HG02759 (cell line): ENCODE data around the gene OR7G2.

Source experiments
- ATAC-seq: cut with Tn5 transposase; IDR thresholded peaks from one replicate; pipeline ENCODE4 v1.9.1; 2021; ENCODE audit warnings: mild to moderate bottlenecking, moderate library complexity; ENCODE audit not compliant: unreplicated experiment

The OR7G2 gene

GRCh38 chr19:9107375-9107774 is at the start of gene OR7G2:
Gene OR7G2 (minus strand): TSS chr19:9107475. CDS start chr19:9103243, 4,232 bp downstream.
- no peak for ATAC-seq

GRCh38 chr19:9156304-9156703 is 49.0 kb upstream of the OR7G2 start:
- ATAC-seq, result no peak

- ATAC-seq, result no peak
Observed at GRCh38 chr19:9155591-9155990, 48.3 kb upstream of the OR7G2 start.

- ATAC-seq, result no peak
Observed at GRCh38 chr19:9151367-9151766, 44.1 kb upstream of the OR7G2 start.

- no peak for ATAC-seq
Observed at GRCh38 chr19:9150650-9151049, 43.4 kb upstream of the OR7G2 start.

GRCh38 chr19:9149997-9150396 is 42.7 kb upstream of the OR7G2 start:
- no peak for ATAC-seq

- no peak for ATAC-seq
Observed at GRCh38 chr19:9148697-9149096, 41.4 kb upstream of the OR7G2 start.

GRCh38 chr19:9146882-9147281 is 39.6 kb upstream of the OR7G2 start:
- ATAC-seq, result no peak

GRCh38 chr19:9144920-9145319 is 37.6 kb upstream of the OR7G2 start:
- ATAC-seq, result no peak

GRCh38 chr19:9140159-9140874 is 33.0 kb upstream of the OR7G2 start, which contains the start of gene ZNF317:
Gene ZNF317 (plus strand): TSS chr19:9140397. CDS start chr19:9156017, 15,620 bp downstream.
- peak; percentile 94 for ATAC-seq

- ATAC-seq, result peak; percentile 24
Observed at GRCh38 chr19:9139609-9140158, 32.4 kb upstream of the OR7G2 start.

- no peak for ATAC-seq
Observed at GRCh38 chr19:9132422-9132821, 25.1 kb upstream of the OR7G2 start.

GRCh38 chr19:9130965-9131364 is 23.7 kb upstream of the OR7G2 start:
- ATAC-seq, result no peak

- ATAC-seq, result no peak
Observed at GRCh38 chr19:9128171-9128570, 20.9 kb upstream of the OR7G2 start.

GRCh38 chr19:9126900-9127405 is 19.7 kb upstream of the OR7G2 start, which contains the start of gene OR7G3:
Gene OR7G3 (minus strand): TSS chr19:9126950. CDS start chr19:9126950, 0 bp downstream.
- ATAC-seq, result no peak

GRCh38 chr19:9116547-9116946 is 9.3 kb upstream of the OR7G2 start:
- no peak for ATAC-seq

- no peak for ATAC-seq
Observed at GRCh38 chr19:9115307-9115813, 8.1 kb upstream of the OR7G2 start, which contains the start of gene OR7G1. Gene OR7G1 (minus strand): TSS chr19:9115763. CDS start chr19:9115763, 0 bp downstream.

GRCh38 chr19:9109959-9110358 is 2.7 kb upstream of the OR7G2 start:
- ATAC-seq, result no peak

GRCh38 chr19:9086761-9087160 is 20.5 kb downstream of the OR7G2 start, which contains the start of gene OR1M1:
Gene OR1M1 (plus strand): TSS chr19:9087061. CDS start chr19:9093245, 6,184 bp downstream.
- no peak for ATAC-seq

GRCh38 chr19:9078651-9079050 is 28.6 kb downstream of the OR7G2 start:
- ATAC-seq, result no peak

GRCh38 chr19:9076901-9077300 is 30.4 kb downstream of the OR7G2 start:
- no peak for ATAC-seq
